PC-3 (cell line): ENCODE measurements around the gene CMTM1. TPM values are rescaled to one million over a fixed set of nuclear protein-coding genes. Genes with fewer than 3 reads are reported as not detected.

Experiments used
- ATAC-seq: fragments of 200-7000 bp; cut with Tn5 transposase; 2 replicates; pipeline ENCODE4 v1.9.1; 2020; ENCODE audit warnings: mild to moderate bottlenecking, moderate library complexity
- BruUV-seq: library from RNA; stranded (reverse); fragments of 400-500 nt; replicated peaks from 2 replicates; lab custom pipeline; 2021; lab: Mats Ljungman, UMichigan
- CTCF ChIA-PET: fragments of 300-600 bp; sonication (Branson Sonifier 250); formaldehyde crosslinking; loops from one replicate; lab custom pipeline; 2022; ENCODE audit warnings: antibody characterized with exemption; lab: Charles Lee
- POLR2A ChIA-PET: fragments of 300-600 bp; sonication (Branson Sonifier 250); formaldehyde crosslinking; loops from one replicate; lab custom pipeline; 2022; ENCODE audit warnings: antibody characterized with exemption; ENCODE audit not compliant: unreplicated experiment; lab: Charles Lee
- DNase-seq: peaks from one replicate; pipeline ENCODE4 v3.0.0-alpha.2; 2015
- H2AFZ ChIP-seq: fragments of 300-600 bp; sonication (generic); 2 replicates; pipeline ENCODE4 v1.6.0; 2016; ENCODE audit warnings: antibody characterized with exemption, low read length
- H3F3A ChIP-seq: fragments of 300-600 bp; sonication (generic); one replicate; pipeline ENCODE4 v1.6.0; 2017; ENCODE audit warnings: antibody characterized with exemption, low read length, control low read depth, mild to moderate bottlenecking; ENCODE audit not compliant: unreplicated experiment
- H3K27ac ChIP-seq: fragments of 300-600 bp; sonication (generic); 2 replicates; pipeline ENCODE4 v1.5.1; 2016; ENCODE audit warnings: mild to moderate bottlenecking, low read length
- H3K27me3 ChIP-seq: fragments of 300-600 bp; sonication (generic); 2 replicates; pipeline ENCODE4 v1.6.1; 2016; ENCODE audit warnings: low read length, mixed read lengths
- H3K36me3 ChIP-seq: fragments of 300-600 bp; sonication (generic); 2 replicates; pipeline ENCODE4 v1.6.1; 2016; ENCODE audit warnings: low read depth, mixed run types, low read length, mixed read lengths
- H3K4me1 ChIP-seq: fragments of 300-600 bp; sonication (generic); 2 replicates; pipeline ENCODE4 v1.5.1; 2016; ENCODE audit warnings: low read length; ENCODE audit not compliant: insufficient read depth
- H3K4me2 ChIP-seq: fragments of 300-600 bp; sonication (generic); 2 replicates; pipeline ENCODE4 v1.6.0; 2016; ENCODE audit warnings: low read length
- H3K4me3 ChIP-seq: fragments of 300-600 bp; sonication (generic); 2 replicates; pipeline ENCODE4 v1.5.1; 2016; ENCODE audit warnings: mild to moderate bottlenecking, low read length, mixed read lengths
- H3K79me2 ChIP-seq: fragments of 300-600 bp; sonication (generic); 2 replicates; pipeline ENCODE4 v1.6.1; 2017; ENCODE audit warnings: low read length, mixed read lengths
- H3K9ac ChIP-seq: fragments of 300-600 bp; sonication (generic); 2 replicates; pipeline ENCODE4 v1.6.0; 2016; ENCODE audit warnings: mild to moderate bottlenecking, low read length
- H3K9me2 ChIP-seq: fragments of 300-600 bp; sonication (generic); replicated peaks from 2 replicates; pipeline ENCODE4 v1.6.1; 2016; ENCODE audit warnings: mixed run types, low read length, mixed read lengths
- H3K9me3 ChIP-seq: fragments of 300-600 bp; sonication (generic); 2 replicates; pipeline ENCODE4 v1.6.1; 2016; ENCODE audit warnings: low read length, mixed read lengths
- H4K20me1 ChIP-seq: fragments of 300-600 bp; sonication (generic); 2 replicates; pipeline ENCODE4 v1.6.1; 2016; ENCODE audit warnings: low read length, mixed read lengths
- EZH2 ChIP-seq: fragments of 300-600 bp; sonication (generic); IDR thresholded peaks from one replicate; pipeline ENCODE4 v1.6.1; 2017; ENCODE audit warnings: antibody characterized with exemption, mild to moderate bottlenecking, low read length; ENCODE audit not compliant: unreplicated experiment
- EZH2phosphoT487 ChIP-seq: fragments of 300-600 bp; sonication (generic); IDR thresholded peaks from 2 replicates; pipeline ENCODE4 v1.6.1; 2018; ENCODE audit warnings: mild to moderate bottlenecking, antibody characterized with exemption, low read length, borderline replicate concordance
- intact Hi-C: fragments of 100-400 bp; cut with micrococcal nuclease; formaldehyde crosslinking; loops from 2 replicates; pipeline ENCODE4 v1.9.0; 2023
- total RNA-seq: library from RNA; depleted of rRNA; stranded (reverse); fragments of >200 nt; gene quantifications from 2 replicates; pipeline ENCODE4 v1.2.3, GENCODE V29; 2014
- TF ChIP-seq, protein P1 (sequence below): fragments of 300-600 bp; sonication (generic); conservative IDR thresholded peaks from 2 replicates; pipeline ENCODE4 v1.5.1; 2017; ENCODE audit warnings: antibody characterized with exemption, low read depth, mild to moderate bottlenecking, low read length

Gene CMTM1
- total RNA-seq, 1 experiment from 2014 or later: 1.4 TPM

DNA sequence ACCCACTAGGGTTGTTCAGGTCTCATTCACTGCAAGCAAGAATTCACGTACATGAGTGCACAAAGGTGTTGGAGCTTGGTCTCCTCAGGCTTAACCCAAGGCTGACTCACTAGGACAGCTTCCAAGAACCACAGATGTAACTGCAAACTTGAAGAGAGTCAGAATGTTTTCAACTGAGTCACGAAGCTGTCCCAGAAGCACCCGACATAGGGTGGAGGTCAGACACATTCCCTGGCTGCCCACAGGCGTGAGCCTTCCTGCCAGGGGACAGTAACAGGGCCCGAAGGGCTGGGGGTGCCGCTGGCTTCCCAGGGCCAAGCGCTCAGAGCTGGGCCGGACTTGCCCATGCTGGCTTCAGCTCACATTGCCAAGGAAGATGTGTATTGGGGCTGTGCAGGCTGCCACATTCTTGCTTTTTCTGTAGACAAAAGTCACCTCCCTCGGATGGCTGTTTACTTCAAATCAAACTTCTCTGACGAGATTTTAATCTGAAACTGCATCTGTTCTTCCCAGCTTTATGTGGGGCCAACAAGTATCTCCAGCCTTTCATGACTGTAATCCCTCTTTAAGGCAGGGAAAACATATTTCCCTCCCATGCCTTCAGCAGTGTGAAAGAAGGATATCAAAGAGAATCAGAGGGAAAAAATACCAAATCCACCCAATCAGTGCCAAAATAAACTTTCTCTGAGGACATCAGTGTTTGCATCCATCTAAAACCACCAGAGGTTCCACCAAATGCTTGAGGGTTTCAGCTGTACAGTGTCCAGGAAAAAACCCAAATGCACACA, 52.5 kb downstream of the CMTM1 start:
- ChIA-PET POLR2A (interaction anchor here (0.6 kb wide), 1 partner anchor 60 kb away, joined by 5 read pairs; no protein-coding TSS in a partner anchor), CTCF (interaction anchor here (0.6 to 1.3 kb wide), 2 partner anchors 10 to 12 kb away, joined by 4 to 7 read pairs; no protein-coding TSS in a partner anchor)
- Histone ChIP-seq H3K4me3 (no peak overlapping the region), H2AFZ (no peak overlapping the region), H3K9me3 (no peaks in the 10 kb centered on the region), H3K27me3 (no peaks in the 10 kb centered on the region), H3K36me3 (no peaks in the 10 kb centered on the region; the same call in 1 of the 2 replicates), H3F3A (no peaks in the 10 kb centered on the region), H3K79me2 (no peaks in the 10 kb centered on the region), H3K4me1 (peaks cover 26% of the 10 kb centered on the region), H3K27ac (peak overlapping the region; percentile 51), H3K9me2 (no peaks in the 10 kb centered on the region), H3K4me2 (peak overlapping the region; percentile 40), H3K9ac (no peak overlapping the region), H4K20me1 (no peaks in the 10 kb centered on the region)
- no TSS peak for BruUV-seq
- DNase-seq (peak; percentile 90), ATAC-seq (peak; percentile 96)
- TF ChIP-seq, protein P1, sequence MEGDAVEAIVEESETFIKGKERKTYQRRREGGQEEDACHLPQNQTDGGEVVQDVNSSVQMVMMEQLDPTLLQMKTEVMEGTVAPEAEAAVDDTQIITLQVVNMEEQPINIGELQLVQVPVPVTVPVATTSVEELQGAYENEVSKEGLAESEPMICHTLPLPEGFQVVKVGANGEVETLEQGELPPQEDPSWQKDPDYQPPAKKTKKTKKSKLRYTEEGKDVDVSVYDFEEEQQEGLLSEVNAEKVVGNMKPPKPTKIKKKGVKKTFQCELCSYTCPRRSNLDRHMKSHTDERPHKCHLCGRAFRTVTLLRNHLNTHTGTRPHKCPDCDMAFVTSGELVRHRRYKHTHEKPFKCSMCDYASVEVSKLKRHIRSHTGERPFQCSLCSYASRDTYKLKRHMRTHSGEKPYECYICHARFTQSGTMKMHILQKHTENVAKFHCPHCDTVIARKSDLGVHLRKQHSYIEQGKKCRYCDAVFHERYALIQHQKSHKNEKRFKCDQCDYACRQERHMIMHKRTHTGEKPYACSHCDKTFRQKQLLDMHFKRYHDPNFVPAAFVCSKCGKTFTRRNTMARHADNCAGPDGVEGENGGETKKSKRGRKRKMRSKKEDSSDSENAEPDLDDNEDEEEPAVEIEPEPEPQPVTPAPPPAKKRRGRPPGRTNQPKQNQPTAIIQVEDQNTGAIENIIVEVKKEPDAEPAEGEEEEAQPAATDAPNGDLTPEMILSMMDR: no peak
- TF ChIP-seq EZH2phosphoT487 (no peak), EZH2 (no peak)
- intact Hi-C loops: no loop called here

DNA sequence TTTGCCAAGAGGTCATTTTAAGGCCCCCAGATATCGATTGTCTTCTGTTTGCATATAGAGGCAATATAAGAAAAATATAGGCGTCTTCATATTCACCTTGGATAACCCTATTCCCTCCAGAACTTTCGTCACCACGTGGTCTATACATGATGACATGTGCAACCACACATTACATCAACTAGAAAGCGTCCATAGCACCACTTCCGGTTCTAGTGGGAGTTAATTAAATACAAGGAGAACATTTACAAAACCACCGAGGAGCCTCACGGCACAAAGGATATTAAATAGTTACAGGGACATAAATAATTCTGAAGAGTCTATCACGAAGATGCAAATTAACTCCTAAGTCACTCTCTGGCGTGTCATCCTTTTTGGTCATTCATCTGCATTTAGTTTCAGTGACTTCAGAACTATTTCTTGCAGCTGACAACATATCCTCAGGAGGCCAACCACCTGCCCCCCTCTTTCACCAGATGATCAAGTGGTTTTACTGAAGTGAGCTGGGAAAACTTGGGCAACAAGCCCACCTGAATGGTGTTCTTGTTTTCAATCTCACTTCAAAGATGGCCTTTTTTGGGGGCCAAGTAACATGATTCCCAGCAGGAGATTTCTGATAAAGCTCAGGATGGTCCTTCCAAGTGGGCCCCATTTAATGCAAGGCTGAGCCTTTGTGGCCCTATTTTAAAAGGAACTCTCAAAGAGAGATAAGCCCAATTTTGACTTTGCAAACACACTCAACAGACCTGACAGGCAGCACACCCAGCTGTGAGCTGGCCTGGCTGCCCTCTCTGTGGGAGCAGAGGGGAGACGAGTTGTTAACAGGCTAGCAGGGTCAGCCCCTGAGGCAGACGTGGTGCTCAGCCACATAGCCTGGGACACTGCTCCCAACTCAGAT, 53.5 kb downstream of the CMTM1 start:
- no peaks in the 10 kb centered on the region for H4K20me1 ChIP-seq
- peaks cover 26% of the 10 kb centered on the region for H3K4me1 ChIP-seq
- no peaks in the 10 kb centered on the region for H3K9me3 ChIP-seq
- BruUV-seq: no TSS peak
- no peak overlapping the region for H3K9ac ChIP-seq
- no peak overlapping the region for H3K27ac ChIP-seq
- ATAC-seq (no peak), DNase-seq (no peak)
- peak overlapping the region; percentile 38; the same call in 1 of the 2 replicates for H3K4me2 ChIP-seq
- H2AFZ ChIP-seq: no peak overlapping the region
- intact Hi-C loops: no loop called here
- H3K36me3 ChIP-seq: no peaks in the 10 kb centered on the region; the same call in 1 of the 2 replicates
- no peaks in the 10 kb centered on the region for H3K79me2 ChIP-seq
- ChIA-PET CTCF (interaction anchor here (0.5 kb wide), 1 partner anchor 12 kb away, joined by 3 read pairs; no protein-coding TSS in a partner anchor), POLR2A (no interaction called here)
- no peaks in the 10 kb centered on the region for H3K9me2 ChIP-seq
- H3F3A ChIP-seq: no peaks in the 10 kb centered on the region
- H3K4me3 ChIP-seq: no peak overlapping the region
- TF ChIP-seq, protein P1: no peak
- H3K27me3 ChIP-seq: no peaks in the 10 kb centered on the region
